GM12891 (cell line): ENCODE results near the gene GTF2A1.

ENCODE experiments used
- PAX5 ChIP-seq: IDR thresholded peaks from 2 replicates; pipeline ENCODE4 v1.6.1; 2011; ENCODE audit warnings: low read length, moderate library complexity, mild to moderate bottlenecking; ENCODE audit not compliant: insufficient read depth, severe bottlenecking
- POLR2A ChIP-seq: IDR thresholded peaks from 2 replicates; pipeline ENCODE4 v1.6.1; 2011; ENCODE audit warnings: low read depth, low read length, control low read depth
- POLR2AphosphoS5 ChIP-seq: IDR thresholded peaks from 2 replicates; pipeline ENCODE4 v1.6.1; 2011; ENCODE audit warnings: low read depth, low read length, control low read depth
- TAF1 ChIP-seq: IDR thresholded peaks from 2 replicates; pipeline ENCODE4 v1.6.1; 2011; ENCODE audit warnings: low read depth, low read length, control low read depth

DNA sequence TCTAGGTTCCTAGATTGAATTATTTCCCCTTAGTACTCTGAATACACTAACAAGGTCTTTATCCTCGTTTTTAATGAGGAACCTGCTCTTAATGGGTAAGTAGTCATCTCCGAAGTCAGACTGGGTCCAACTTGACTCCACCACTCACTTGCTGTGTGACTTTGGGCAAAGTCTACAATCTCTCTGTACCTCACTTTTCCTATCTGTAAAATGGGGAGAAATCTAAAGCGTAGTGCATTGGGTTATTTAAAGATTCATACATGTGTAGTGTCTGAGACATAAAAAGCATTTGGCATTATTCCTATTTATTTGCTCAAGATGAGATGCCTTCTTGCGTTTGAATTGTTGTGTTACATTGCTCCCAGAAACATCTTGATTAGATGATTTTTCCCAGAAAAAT lies 51.5 kb downstream of the GTF2A1 start:
- TF ChIP-seq POLR2A (no peak), POLR2AphosphoS5 (no peak), TAF1 (no peak), PAX5 (no peak)
